ENCODE data around the gene FGF14. TPM values are rescaled to one million over a fixed set of nuclear protein-coding genes. Genes with fewer than 3 reads are reported as not detected.

FGF14 gene
- total and polyA plus RNA-seq, 5 donors from 2014 or later = 0.09 TPM; not detected in 4

DNA sequence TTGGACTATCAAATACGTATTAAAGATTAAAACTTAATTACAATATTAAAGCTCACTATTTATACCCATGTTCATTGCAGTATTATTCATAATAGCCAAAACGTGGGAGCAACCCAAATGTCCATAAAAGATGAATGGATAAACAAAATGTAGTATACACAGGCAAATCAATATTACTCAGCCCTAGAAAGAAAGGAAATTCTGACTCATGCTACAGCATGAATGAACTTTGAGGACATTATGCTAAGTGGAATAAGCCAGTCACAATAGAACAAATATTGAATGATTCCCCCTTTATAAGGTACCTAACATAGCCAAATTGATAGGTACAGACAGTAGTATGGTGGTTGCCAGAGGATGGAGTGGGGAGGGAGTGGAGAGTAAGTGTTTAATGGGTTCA is 457.3 kb downstream of the FGF14 start:
- no peak overlapping the region for H3K27ac ChIP-seq (ENCODE audit: insufficient read depth, low read length, poor library complexity, severe bottlenecking)
- Mint-ChIP-seq H3K36me3 (no peaks in the 10 kb centered on the region), H3K4me3 (no peak overlapping the region), H3K27me3 (no peaks in the 10 kb centered on the region), H3K4me1 (no peaks in the 10 kb centered on the region), H3K27ac (no peak overlapping the region), H3K9me3 (peaks cover 0 to 9% (median 1%) of the 10 kb centered on the region in 7 donors)
- DNase-seq (no peak), ATAC-seq (ENCODE audit: low read depth in 2 of 2) (no peak)
- H3K27me3 ChIP-seq (ENCODE audit: control insufficient read depth, insufficient read depth, low read length) = no peaks in the 10 kb centered on the region
- no peak overlapping the region for H3K4me3 ChIP-seq (ENCODE audit: low read depth, low read length)
- H3K36me3 ChIP-seq (ENCODE audit: control insufficient read depth, insufficient read depth, low read length) = no peaks in the 10 kb centered on the region
- H3K9me3 ChIP-seq (ENCODE audit: control insufficient read depth in 2 of 2, low read length in 2 of 2) = no peaks in the 10 kb centered on the region
- H3K4me1 ChIP-seq (ENCODE audit: control insufficient read depth, insufficient read depth, low read length, poor library complexity, severe bottlenecking) = no peaks in the 10 kb centered on the region

DNA sequence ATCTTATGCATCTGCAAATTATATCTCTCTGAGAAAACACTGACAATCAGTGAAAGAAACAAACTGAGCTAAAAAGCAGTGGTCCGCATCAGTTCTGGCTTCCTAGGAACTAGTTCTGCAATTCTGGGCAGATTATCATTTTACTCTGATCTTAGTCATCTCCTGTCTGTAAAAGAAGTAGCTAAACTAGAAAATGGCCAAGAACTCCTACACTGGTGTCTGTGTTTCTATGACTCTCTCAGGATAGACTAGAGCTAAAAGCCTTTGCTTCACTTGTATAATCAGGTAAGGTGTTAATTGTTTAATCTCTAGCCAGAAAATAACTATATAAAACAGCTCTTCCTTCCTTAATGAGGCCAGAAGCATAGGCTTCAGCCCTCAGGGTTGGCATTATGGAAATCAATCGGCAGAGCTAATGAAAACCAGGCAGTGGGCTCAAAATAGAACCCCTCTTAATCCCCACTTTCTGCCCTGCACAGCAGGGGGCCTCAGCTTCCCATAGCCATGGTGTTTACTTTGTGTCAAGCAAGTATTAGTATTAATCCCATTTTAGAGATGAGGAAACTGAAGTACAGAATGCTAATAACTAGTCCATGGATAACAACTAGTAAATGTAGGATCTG is 459.2 kb downstream of the FGF14 start:
- H3K27ac Mint-ChIP-seq = no peak overlapping the region
- no peaks in the 10 kb centered on the region for H3K4me1 ChIP-seq (ENCODE audit: control insufficient read depth, insufficient read depth, low read length, poor library complexity, severe bottlenecking)
- no peaks in the 10 kb centered on the region for H3K36me3 ChIP-seq (ENCODE audit: control insufficient read depth, insufficient read depth, low read length)
- no peak overlapping the region for H3K4me3 Mint-ChIP-seq
- H3K9me3 Mint-ChIP-seq = peaks cover 0 to 5% (median 2%) of the 10 kb centered on the region in 7 donors
- H3K27ac ChIP-seq (ENCODE audit: insufficient read depth, low read length, poor library complexity, severe bottlenecking) = no peak overlapping the region
- H3K27me3 Mint-ChIP-seq = no peaks in the 10 kb centered on the region
- no peak for ATAC-seq (ENCODE audit: low read depth in 2 of 2)
- H3K9me3 ChIP-seq (ENCODE audit: control insufficient read depth in 2 of 2, low read length in 2 of 2) = no peaks in the 10 kb centered on the region
- H3K4me3 ChIP-seq (ENCODE audit: low read depth, low read length) = no peak overlapping the region
- no peaks in the 10 kb centered on the region for H3K27me3 ChIP-seq (ENCODE audit: control insufficient read depth, insufficient read depth, low read length)
- DNase-seq = no peak
- no peaks in the 10 kb centered on the region for H3K4me1 Mint-ChIP-seq
- no peaks in the 10 kb centered on the region for H3K36me3 Mint-ChIP-seq

DNA sequence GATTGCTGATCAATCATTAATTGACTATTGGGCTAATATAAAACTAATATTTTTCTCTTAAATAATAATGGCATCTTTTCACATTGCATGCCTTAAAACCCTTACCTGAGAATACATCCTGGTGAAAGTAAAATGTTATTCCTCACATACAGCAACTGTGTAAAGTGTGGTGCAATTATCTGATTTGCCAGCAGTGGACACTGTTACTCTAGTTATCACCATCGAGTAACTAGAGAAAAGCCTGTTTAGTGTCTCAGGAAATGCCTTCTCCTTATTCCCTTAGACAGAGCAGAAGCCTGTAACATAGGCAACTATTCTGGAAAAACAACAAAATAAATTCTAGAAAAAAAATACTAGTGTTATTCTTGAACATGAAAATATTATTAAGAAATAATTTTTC is 459.8 kb downstream of the FGF14 start:
- H3K36me3 ChIP-seq (ENCODE audit: control insufficient read depth, insufficient read depth, low read length) = no peaks in the 10 kb centered on the region
- H3K9me3 Mint-ChIP-seq = peaks cover 0 to 4% (median 2%) of the 10 kb centered on the region in 7 donors
- H3K4me3 ChIP-seq (ENCODE audit: low read depth, low read length) = no peak overlapping the region
- no peaks in the 10 kb centered on the region for H3K36me3 Mint-ChIP-seq
- no peak overlapping the region for H3K27ac ChIP-seq (ENCODE audit: insufficient read depth, low read length, poor library complexity, severe bottlenecking)
- no peak for ATAC-seq (ENCODE audit: low read depth in 2 of 2)
- H3K4me3 Mint-ChIP-seq = no peak overlapping the region
- peak in 1 of 3 donors; percentile 7 for DNase-seq
- no peaks in the 10 kb centered on the region for H3K4me1 Mint-ChIP-seq
- no peaks in the 10 kb centered on the region for H3K27me3 Mint-ChIP-seq
- no peaks in the 10 kb centered on the region for H3K27me3 ChIP-seq (ENCODE audit: control insufficient read depth, insufficient read depth, low read length)
- H3K9me3 ChIP-seq (ENCODE audit: control insufficient read depth in 2 of 2, low read length in 2 of 2) = no peaks in the 10 kb centered on the region
- H3K27ac Mint-ChIP-seq = no peak overlapping the region
- no peaks in the 10 kb centered on the region for H3K4me1 ChIP-seq (ENCODE audit: control insufficient read depth, insufficient read depth, low read length, poor library complexity, severe bottlenecking)

DNA sequence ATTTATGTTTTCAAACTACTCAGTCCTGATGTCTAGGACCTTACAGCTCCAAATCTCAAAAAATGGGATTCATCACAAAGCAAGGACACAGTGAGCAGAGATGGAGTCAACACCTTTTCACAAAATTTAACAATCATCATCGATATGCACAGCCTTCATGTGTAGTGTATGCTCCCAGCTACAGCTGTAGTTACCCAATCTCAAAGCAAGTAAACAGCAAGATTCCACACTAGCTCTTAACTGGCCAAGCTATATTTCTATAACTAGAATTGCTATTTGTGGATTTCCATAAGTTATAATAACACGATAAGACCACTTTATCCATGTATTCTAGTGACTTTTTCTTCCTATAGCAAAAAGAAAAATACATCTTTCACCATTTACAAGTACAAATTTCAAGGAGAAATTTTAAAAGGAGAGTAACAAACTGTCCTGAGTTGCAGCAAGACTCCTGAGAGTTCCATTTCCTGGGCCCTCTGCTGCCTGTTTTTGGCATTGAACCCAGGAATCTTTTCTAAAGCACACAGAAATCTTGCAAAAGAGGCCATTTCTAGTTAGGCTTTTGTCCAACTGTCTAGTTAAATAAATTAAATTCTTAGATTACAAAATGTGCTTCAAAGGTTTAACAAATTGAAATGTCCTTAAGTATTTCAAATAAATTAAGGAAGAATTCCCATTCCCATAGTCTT is 460.6 kb downstream of the FGF14 start:
- Mint-ChIP-seq H3K36me3 (no peaks in the 10 kb centered on the region), H3K27ac (no peak overlapping the region), H3K27me3 (no peaks in the 10 kb centered on the region), H3K4me1 (no peaks in the 10 kb centered on the region), H3K4me3 (no peak overlapping the region), H3K9me3 (peaks cover 0 to 4% (median 0%) of the 10 kb centered on the region in 7 donors)
- no peak overlapping the region for H3K4me3 ChIP-seq (ENCODE audit: low read depth, low read length)
- no peak for ATAC-seq (ENCODE audit: low read depth in 2 of 2)
- no peak for DNase-seq
- no peaks in the 10 kb centered on the region for H3K27me3 ChIP-seq (ENCODE audit: control insufficient read depth, insufficient read depth, low read length)
- no peaks in the 10 kb centered on the region for H3K36me3 ChIP-seq (ENCODE audit: control insufficient read depth, insufficient read depth, low read length)
- H3K9me3 ChIP-seq (ENCODE audit: control insufficient read depth in 2 of 2, low read length in 2 of 2) = no peaks in the 10 kb centered on the region
- no peaks in the 10 kb centered on the region for H3K4me1 ChIP-seq (ENCODE audit: control insufficient read depth, insufficient read depth, low read length, poor library complexity, severe bottlenecking)
- H3K27ac ChIP-seq (ENCODE audit: insufficient read depth, low read length, poor library complexity, severe bottlenecking) = no peak overlapping the region

DNA sequence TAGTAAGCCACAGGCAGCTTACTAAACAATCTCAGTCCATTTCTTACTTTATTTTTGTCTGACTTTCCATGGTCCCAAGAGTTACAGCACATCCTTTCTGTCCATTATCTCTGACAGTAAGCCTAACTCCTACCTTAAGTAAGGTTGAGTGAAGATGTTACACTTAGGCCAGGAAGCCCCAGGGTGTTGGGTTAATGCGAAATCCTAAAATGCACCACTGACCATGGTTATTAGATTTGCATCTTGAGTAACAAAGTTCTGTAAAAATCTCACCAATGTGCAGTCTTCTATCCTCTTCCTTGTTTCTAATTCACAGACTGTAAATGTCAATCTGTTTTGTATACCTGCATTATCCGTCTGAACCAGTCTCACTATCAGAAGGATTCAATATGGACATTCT is 462.5 kb downstream of the FGF14 start:
- Mint-ChIP-seq H3K27me3 (peaks cover 4% of the 10 kb centered on the region), H3K36me3 (no peaks in the 10 kb centered on the region), H3K4me1 (no peaks in the 10 kb centered on the region), H3K27ac (no peak overlapping the region), H3K9me3 (peaks cover 0 to 4% (median 0%) of the 10 kb centered on the region in 7 donors), H3K4me3 (no peak overlapping the region)
- no peaks in the 10 kb centered on the region for H3K36me3 ChIP-seq (ENCODE audit: control insufficient read depth, insufficient read depth, low read length)
- no peak overlapping the region for H3K4me3 ChIP-seq (ENCODE audit: low read depth, low read length)
- no peaks in the 10 kb centered on the region for H3K27me3 ChIP-seq (ENCODE audit: control insufficient read depth, insufficient read depth, low read length)
- DNase-seq (no peak), ATAC-seq (ENCODE audit: low read depth in 2 of 2) (no peak)
- no peak overlapping the region for H3K27ac ChIP-seq (ENCODE audit: insufficient read depth, low read length, poor library complexity, severe bottlenecking)
- no peaks in the 10 kb centered on the region for H3K4me1 ChIP-seq (ENCODE audit: control insufficient read depth, insufficient read depth, low read length, poor library complexity, severe bottlenecking)
- no peaks in the 10 kb centered on the region for H3K9me3 ChIP-seq (ENCODE audit: control insufficient read depth in 2 of 2, low read length in 2 of 2)

DNA sequence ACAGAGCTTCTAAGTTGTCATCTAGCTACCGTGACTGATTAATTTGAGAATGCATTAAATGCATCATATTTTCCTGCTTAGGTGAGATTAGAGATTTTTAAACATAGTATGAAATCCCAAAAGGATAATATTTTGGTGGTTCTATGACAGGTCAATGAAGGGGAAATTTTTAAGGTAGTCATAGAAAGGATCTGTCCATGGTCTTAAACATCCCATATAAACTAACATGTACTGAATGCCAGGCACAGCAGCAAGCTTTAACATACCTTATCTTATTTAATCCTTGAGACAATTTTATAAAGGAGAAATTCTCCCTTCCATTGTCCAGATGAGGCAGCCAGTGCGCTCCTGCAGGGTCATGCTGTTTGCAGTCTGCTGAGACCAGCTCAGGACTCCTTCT is 466.0 kb downstream of the FGF14 start:
- H3K4me3 Mint-ChIP-seq = no peak overlapping the region

DNA sequence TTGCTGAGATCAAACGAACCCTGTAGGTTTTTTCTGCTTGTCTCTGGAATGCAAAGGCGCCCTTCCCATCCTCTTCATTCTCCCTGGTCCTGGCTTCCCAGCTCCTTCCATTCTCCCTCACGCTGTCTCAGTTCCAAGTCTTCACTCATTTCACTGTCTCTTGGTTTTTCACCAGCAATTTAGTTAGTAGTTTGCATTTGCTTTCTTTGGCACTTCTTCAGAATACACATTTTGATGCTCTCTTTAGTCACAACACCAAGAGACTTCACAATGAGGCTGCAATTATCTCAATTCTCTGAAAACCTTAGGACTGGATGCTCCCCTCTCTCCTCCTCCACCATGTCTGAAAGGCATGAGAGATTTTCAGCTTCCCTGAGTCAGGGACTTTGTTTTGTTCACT is 470.7 kb downstream of the FGF14 start:
- no peak overlapping the region for H3K27ac Mint-ChIP-seq
- H3K27me3 Mint-ChIP-seq = peaks cover 13% of the 10 kb centered on the region
- Histone ChIP-seq H3K4me3 (ENCODE audit: low read depth, low read length) (no peak overlapping the region), H3K27me3 (ENCODE audit: control insufficient read depth, insufficient read depth, low read length) (no peaks in the 10 kb centered on the region), H3K9me3 (ENCODE audit: control insufficient read depth in 2 of 2, low read length in 2 of 2) (no peaks in the 10 kb centered on the region), H3K27ac (ENCODE audit: insufficient read depth, low read length, poor library complexity, severe bottlenecking) (no peak overlapping the region), H3K4me1 (ENCODE audit: control insufficient read depth, insufficient read depth, low read length, poor library complexity, severe bottlenecking) (no peaks in the 10 kb centered on the region), H3K36me3 (ENCODE audit: control insufficient read depth, insufficient read depth, low read length) (no peaks in the 10 kb centered on the region)
- no peaks in the 10 kb centered on the region for H3K9me3 Mint-ChIP-seq
- ATAC-seq (ENCODE audit: low read depth in 2 of 2) = no peak
- DNase-seq = no peak
- no peaks in the 10 kb centered on the region for H3K4me1 Mint-ChIP-seq
- H3K36me3 Mint-ChIP-seq = no peaks in the 10 kb centered on the region
- no peak overlapping the region for H3K4me3 Mint-ChIP-seq

More for the DNA sequence above, 466.0 kb downstream of the FGF14 start:
- no peaks in the 10 kb centered on the region for H3K27me3 ChIP-seq (ENCODE audit: control insufficient read depth, insufficient read depth, low read length)
- Mint-ChIP-seq H3K9me3 (peaks cover 0 to 2% (median 0%) of the 10 kb centered on the region in 7 donors), H3K27ac (no peak overlapping the region), H3K27me3 (peaks cover 7% of the 10 kb centered on the region), H3K36me3 (no peaks in the 10 kb centered on the region), H3K4me1 (no peaks in the 10 kb centered on the region)
- H3K4me1 ChIP-seq (ENCODE audit: control insufficient read depth, insufficient read depth, low read length, poor library complexity, severe bottlenecking) = no peaks in the 10 kb centered on the region
- no peak overlapping the region for H3K4me3 ChIP-seq (ENCODE audit: low read depth, low read length)
- ATAC-seq (ENCODE audit: low read depth in 2 of 2) = no peak
- H3K36me3 ChIP-seq (ENCODE audit: control insufficient read depth, insufficient read depth, low read length) = no peaks in the 10 kb centered on the region
- DNase-seq = no peak
- no peak overlapping the region for H3K27ac ChIP-seq (ENCODE audit: insufficient read depth, low read length, poor library complexity, severe bottlenecking)
- no peaks in the 10 kb centered on the region for H3K9me3 ChIP-seq (ENCODE audit: control insufficient read depth in 2 of 2, low read length in 2 of 2)

DNA sequence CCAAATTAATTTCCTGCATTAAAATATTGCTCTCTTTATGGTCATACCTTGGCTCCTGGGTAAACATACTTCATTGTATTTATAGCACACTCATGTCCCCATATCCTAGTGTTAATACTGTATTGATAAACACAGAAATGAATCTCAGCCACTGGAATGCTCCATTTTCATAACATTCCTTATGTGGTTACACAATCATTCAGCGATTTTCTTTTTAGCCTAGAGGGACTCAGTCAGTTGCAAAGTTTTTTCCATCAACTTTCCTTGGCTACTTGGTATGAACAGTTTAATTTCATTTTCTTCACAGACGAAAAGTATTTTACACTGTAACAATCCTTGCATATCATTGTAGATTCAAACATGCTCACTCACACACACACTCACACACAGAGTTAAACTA is 471.5 kb downstream of the FGF14 start:
- ATAC-seq (ENCODE audit: low read depth in 2 of 2) (no peak), DNase-seq (no peak)
- no peak overlapping the region for H3K27ac Mint-ChIP-seq
- H3K4me3 ChIP-seq (ENCODE audit: low read depth, low read length) = no peak overlapping the region
- peaks cover 15% of the 10 kb centered on the region for H3K27me3 Mint-ChIP-seq
- no peaks in the 10 kb centered on the region for H3K4me1 ChIP-seq (ENCODE audit: control insufficient read depth, insufficient read depth, low read length, poor library complexity, severe bottlenecking)
- no peaks in the 10 kb centered on the region for H3K9me3 ChIP-seq (ENCODE audit: control insufficient read depth in 2 of 2, low read length in 2 of 2)
- H3K9me3 Mint-ChIP-seq = no peaks in the 10 kb centered on the region
- no peak overlapping the region for H3K27ac ChIP-seq (ENCODE audit: insufficient read depth, low read length, poor library complexity, severe bottlenecking)
- no peak overlapping the region for H3K4me3 Mint-ChIP-seq
- no peaks in the 10 kb centered on the region for H3K36me3 Mint-ChIP-seq
- no peaks in the 10 kb centered on the region for H3K4me1 Mint-ChIP-seq
- H3K36me3 ChIP-seq (ENCODE audit: control insufficient read depth, insufficient read depth, low read length) = no peaks in the 10 kb centered on the region
- H3K27me3 ChIP-seq (ENCODE audit: control insufficient read depth, insufficient read depth, low read length) = no peaks in the 10 kb centered on the region
